HAP-1 (cell line): ENCODE measurements around the gene SREBF2.

ENCODE experiments used
- DNase-seq, 2 experiments: peaks; one replicate each; pipeline ENCODE4 v3.0.0-alpha.2; 2016 to 2020; ENCODE audit warnings: low spot score in 2 of 2
- H3K27me3 ChIP-seq: fragments of 250-450 bp; sonication (Bioruptor Pico); 2 replicates; pipeline ENCODE4 v1.5.1; 2020; ENCODE audit warnings: low read depth, mild to moderate bottlenecking, moderate library complexity
- H3K36me3 ChIP-seq: fragments of 250-450 bp; sonication (Bioruptor Pico); replicated peaks from 2 replicates; pipeline ENCODE4 v1.5.1; 2020; ENCODE audit warnings: mild to moderate bottlenecking
- H3K4me1 ChIP-seq: fragments of 250-450 bp; sonication (Bioruptor Pico); 2 replicates; pipeline ENCODE4 v1.5.1; 2020; ENCODE audit warnings: mild to moderate bottlenecking
- H3K4me3 ChIP-seq: fragments of 250-450 bp; sonication (Bioruptor Pico); 2 replicates; pipeline ENCODE4 v1.5.1; 2020; ENCODE audit warnings: mild to moderate bottlenecking, moderate library complexity
- H3K9me3 ChIP-seq: fragments of 250-450 bp; sonication (Bioruptor Pico); 2 replicates; pipeline ENCODE4 v1.5.1; 2020; ENCODE audit warnings: mild to moderate bottlenecking, moderate library complexity
- in situ Hi-C: fragments of 300-500 bp; cut with MboI; formaldehyde crosslinking; loops from 3 replicates; pipeline ENCODE4 v1.14.3; 2020; ENCODE audit warnings: low sequenced_read_pairs, inconsistent platforms, mixed read lengths

Gene SREBF2

GRCh38 chr22:41906822-41907221 is 73.9 kb downstream of the SREBF2 start:
- Histone ChIP-seq H3K27me3 (no peaks in the 10 kb centered on the region), H3K4me1 (no peaks in the 10 kb centered on the region), H3K36me3 (peaks cover 57% of the 10 kb centered on the region), H3K4me3 (no peak overlapping the region), H3K9me3 (no peaks in the 10 kb centered on the region)
- in situ Hi-C loops: no loop called here
- DNase-seq: no peak

- Histone ChIP-seq H3K36me3 (peaks cover 49% of the 10 kb centered on the region), H3K4me3 (no peak overlapping the region), H3K4me1 (no peaks in the 10 kb centered on the region), H3K9me3 (no peaks in the 10 kb centered on the region), H3K27me3 (no peaks in the 10 kb centered on the region)
- no peak for DNase-seq
- in situ Hi-C loops: no loop called here
Measured at GRCh38 chr22:41907436-41908401, 74.8 kb downstream of the SREBF2 start.

GRCh38 chr22:41908411-41909309 is 75.8 kb downstream of the SREBF2 start:
- DNase-seq: no peak
- Histone ChIP-seq H3K9me3 (no peaks in the 10 kb centered on the region), H3K27me3 (no peaks in the 10 kb centered on the region), H3K4me1 (no peaks in the 10 kb centered on the region; the same call in 1 of the 2 replicates), H3K36me3 (peaks cover 40% of the 10 kb centered on the region), H3K4me3 (no peak overlapping the region)
- in situ Hi-C loops: no loop called here

GRCh38 chr22:41909310-41910049 is 76.6 kb downstream of the SREBF2 start:
- H3K4me1 ChIP-seq: no peaks in the 10 kb centered on the region; the same call in none of the 2 replicates
- in situ Hi-C loops: no loop called here
- no peak for DNase-seq
- H3K36me3 ChIP-seq: peaks cover 32% of the 10 kb centered on the region
- H3K4me3 ChIP-seq: no peak overlapping the region
- H3K9me3 ChIP-seq: no peaks in the 10 kb centered on the region
- no peaks in the 10 kb centered on the region for H3K27me3 ChIP-seq

- no peaks in the 10 kb centered on the region; the same call in 1 of the 2 replicates for H3K27me3 ChIP-seq
- no peak overlapping the region for H3K4me3 ChIP-seq
- DNase-seq: no peak
- H3K4me1 ChIP-seq: peaks cover 3% of the 10 kb centered on the region
- in situ Hi-C loops: no loop called here
- no peaks in the 10 kb centered on the region for H3K9me3 ChIP-seq
- peaks cover 23% of the 10 kb centered on the region for H3K36me3 ChIP-seq
Measured at GRCh38 chr22:41910050-41911000, 77.4 kb downstream of the SREBF2 start.

- in situ Hi-C loops: no loop called here
- no peaks in the 10 kb centered on the region; the same call in none of the 2 replicates for H3K27me3 ChIP-seq
- H3K36me3 ChIP-seq: peaks cover 18% of the 10 kb centered on the region
- no peaks in the 10 kb centered on the region for H3K9me3 ChIP-seq
- DNase-seq: no peak
- H3K4me1 ChIP-seq: peaks cover 3% of the 10 kb centered on the region
- H3K4me3 ChIP-seq: no peak overlapping the region
Measured at GRCh38 chr22:41911001-41911611, 78.2 kb downstream of the SREBF2 start.

GRCh38 chr22:41912338-41913039 is 79.6 kb downstream of the SREBF2 start:
- Histone ChIP-seq H3K9me3 (no peaks in the 10 kb centered on the region), H3K36me3 (peaks cover 5% of the 10 kb centered on the region), H3K27me3 (peaks cover 3% of the 10 kb centered on the region), H3K4me3 (no peak overlapping the region; the same call in 1 of the 2 replicates), H3K4me1 (peaks cover 3% of the 10 kb centered on the region)
- in situ Hi-C loops: no loop called here
- DNase-seq: no peak

- Histone ChIP-seq H3K9me3 (no peaks in the 10 kb centered on the region), H3K27me3 (peaks cover 3% of the 10 kb centered on the region), H3K36me3 (peaks cover 3% of the 10 kb centered on the region), H3K4me1 (peaks cover 3% of the 10 kb centered on the region), H3K4me3 (peak overlapping the region; percentile 5)
- in situ Hi-C loops: no loop called here
- DNase-seq: no peak
Measured at GRCh38 chr22:41913040-41913719, 80.3 kb downstream of the SREBF2 start.

GRCh38 chr22:41913842-41914534 is 81.1 kb downstream of the SREBF2 start:
- peaks cover 3% of the 10 kb centered on the region for H3K4me1 ChIP-seq
- H3K27me3 ChIP-seq: peaks cover 3% of the 10 kb centered on the region
- peak overlapping the region; percentile 16; the same call in 1 of the 2 replicates for H3K4me3 ChIP-seq
- no peak for DNase-seq
- in situ Hi-C loops: no loop called here
- H3K9me3 ChIP-seq: no peaks in the 10 kb centered on the region
- H3K36me3 ChIP-seq: peaks cover 3% of the 10 kb centered on the region

GRCh38 chr22:41914611-41915034 is 81.7 kb downstream of the SREBF2 start:
- in situ Hi-C loops: no loop called here
- no peaks in the 10 kb centered on the region for H3K9me3 ChIP-seq
- peaks cover 3% of the 10 kb centered on the region for H3K4me1 ChIP-seq
- no peaks in the 10 kb centered on the region; the same call in 1 of the 2 replicates for H3K36me3 ChIP-seq
- peak overlapping the region; percentile 31; the same call in 1 of the 2 replicates for H3K4me3 ChIP-seq
- H3K27me3 ChIP-seq: peaks cover 3% of the 10 kb centered on the region
- no peak for DNase-seq
